PC-3 (cell line): ENCODE data around the gene SFN. TPM values are rescaled to one million over a fixed set of nuclear protein-coding genes. Genes with fewer than 3 reads are reported as not detected.

Experiments
- ATAC-seq: fragments of 200-7000 bp; cut with Tn5 transposase; 2 replicates; pipeline ENCODE4 v1.9.1; 2020; ENCODE audit warnings: mild to moderate bottlenecking, moderate library complexity
- BruUV-seq: library from RNA; stranded (reverse); fragments of 400-500 nt; replicated peaks from 2 replicates; lab custom pipeline; 2021; lab: Mats Ljungman, UMichigan
- CTCF ChIA-PET: fragments of 300-600 bp; sonication (Branson Sonifier 250); formaldehyde crosslinking; loops from one replicate; lab custom pipeline; 2022; ENCODE audit warnings: antibody characterized with exemption; lab: Charles Lee
- POLR2A ChIA-PET: fragments of 300-600 bp; sonication (Branson Sonifier 250); formaldehyde crosslinking; loops from one replicate; lab custom pipeline; 2022; ENCODE audit warnings: antibody characterized with exemption; ENCODE audit not compliant: unreplicated experiment; lab: Charles Lee
- DNase-seq: peaks from one replicate; pipeline ENCODE4 v3.0.0-alpha.2; 2015
- H2AFZ ChIP-seq: fragments of 300-600 bp; sonication (generic); 2 replicates; pipeline ENCODE4 v1.6.0; 2016; ENCODE audit warnings: antibody characterized with exemption, low read length
- H3F3A ChIP-seq: fragments of 300-600 bp; sonication (generic); one replicate; pipeline ENCODE4 v1.6.0; 2017; ENCODE audit warnings: antibody characterized with exemption, low read length, control low read depth, mild to moderate bottlenecking; ENCODE audit not compliant: unreplicated experiment
- H3K27ac ChIP-seq: fragments of 300-600 bp; sonication (generic); 2 replicates; pipeline ENCODE4 v1.5.1; 2016; ENCODE audit warnings: mild to moderate bottlenecking, low read length
- H3K27me3 ChIP-seq: fragments of 300-600 bp; sonication (generic); 2 replicates; pipeline ENCODE4 v1.6.1; 2016; ENCODE audit warnings: low read length, mixed read lengths
- H3K36me3 ChIP-seq: fragments of 300-600 bp; sonication (generic); 2 replicates; pipeline ENCODE4 v1.6.1; 2016; ENCODE audit warnings: low read depth, mixed run types, low read length, mixed read lengths
- H3K4me1 ChIP-seq: fragments of 300-600 bp; sonication (generic); 2 replicates; pipeline ENCODE4 v1.5.1; 2016; ENCODE audit warnings: low read length; ENCODE audit not compliant: insufficient read depth
- H3K4me2 ChIP-seq: fragments of 300-600 bp; sonication (generic); 2 replicates; pipeline ENCODE4 v1.6.0; 2016; ENCODE audit warnings: low read length
- H3K4me3 ChIP-seq: fragments of 300-600 bp; sonication (generic); 2 replicates; pipeline ENCODE4 v1.5.1; 2016; ENCODE audit warnings: mild to moderate bottlenecking, low read length, mixed read lengths
- H3K79me2 ChIP-seq: fragments of 300-600 bp; sonication (generic); 2 replicates; pipeline ENCODE4 v1.6.1; 2017; ENCODE audit warnings: low read length, mixed read lengths
- H3K9ac ChIP-seq: fragments of 300-600 bp; sonication (generic); 2 replicates; pipeline ENCODE4 v1.6.0; 2016; ENCODE audit warnings: mild to moderate bottlenecking, low read length
- H3K9me2 ChIP-seq: fragments of 300-600 bp; sonication (generic); replicated peaks from 2 replicates; pipeline ENCODE4 v1.6.1; 2016; ENCODE audit warnings: mixed run types, low read length, mixed read lengths
- H3K9me3 ChIP-seq: fragments of 300-600 bp; sonication (generic); 2 replicates; pipeline ENCODE4 v1.6.1; 2016; ENCODE audit warnings: low read length, mixed read lengths
- H4K20me1 ChIP-seq: fragments of 300-600 bp; sonication (generic); 2 replicates; pipeline ENCODE4 v1.6.1; 2016; ENCODE audit warnings: low read length, mixed read lengths
- CTCF ChIP-seq: fragments of 300-600 bp; sonication (generic); conservative IDR thresholded peaks from 2 replicates; pipeline ENCODE4 v1.5.1; 2017; ENCODE audit warnings: antibody characterized with exemption, low read depth, mild to moderate bottlenecking, low read length
- EZH2 ChIP-seq: fragments of 300-600 bp; sonication (generic); IDR thresholded peaks from one replicate; pipeline ENCODE4 v1.6.1; 2017; ENCODE audit warnings: antibody characterized with exemption, mild to moderate bottlenecking, low read length; ENCODE audit not compliant: unreplicated experiment
- EZH2phosphoT487 ChIP-seq: fragments of 300-600 bp; sonication (generic); IDR thresholded peaks from 2 replicates; pipeline ENCODE4 v1.6.1; 2018; ENCODE audit warnings: mild to moderate bottlenecking, antibody characterized with exemption, low read length, borderline replicate concordance
- intact Hi-C: fragments of 100-400 bp; cut with micrococcal nuclease; formaldehyde crosslinking; loops from 2 replicates; pipeline ENCODE4 v1.9.0; 2023
- total RNA-seq: library from RNA; depleted of rRNA; stranded (reverse); fragments of >200 nt; gene quantifications from 2 replicates; pipeline ENCODE4 v1.2.3, GENCODE V29; 2014

The SFN gene
- total RNA-seq, 1 experiment from 2014 or later, result 411 TPM

GRCh38 chr1:26894263-26894662 is 31.3 kb downstream of the SFN start:
- H3F3A ChIP-seq, result no peaks in the 10 kb centered on the region
- peaks cover 14% of the 10 kb centered on the region for H3K4me1 ChIP-seq
- no peaks in the 10 kb centered on the region for H3K27me3 ChIP-seq
- H3K79me2 ChIP-seq, result peaks cover 26% of the 10 kb centered on the region
- H3K9ac ChIP-seq, result no peak overlapping the region
- BruUV-seq, result no TSS peak
- H3K36me3 ChIP-seq, result peaks cover 21% of the 10 kb centered on the region
- CTCF ChIA-PET, result no interaction called here
- POLR2A ChIA-PET, result no interaction called here
- no peaks in the 10 kb centered on the region for H3K9me3 ChIP-seq
- H3K4me3 ChIP-seq, result no peak overlapping the region
- intact Hi-C loops, result no loop called here
- H3K9me2 ChIP-seq, result no peaks in the 10 kb centered on the region
- no peaks in the 10 kb centered on the region; the same call in 1 of the 2 replicates for H4K20me1 ChIP-seq
- no peak for TF ChIP-seq CTCF
- no peak for TF ChIP-seq EZH2phosphoT487
- no peak for TF ChIP-seq EZH2
- ATAC-seq (no peak), DNase-seq (no peak)
- no peak overlapping the region for H3K4me2 ChIP-seq
- no peak overlapping the region for H3K27ac ChIP-seq
- no peak overlapping the region for H2AFZ ChIP-seq

- no peak overlapping the region for H2AFZ ChIP-seq
- no peak overlapping the region for H3K4me3 ChIP-seq
- no peaks in the 10 kb centered on the region for H3F3A ChIP-seq
- ATAC-seq (no peak), DNase-seq (no peak)
- H3K4me1 ChIP-seq, result peaks cover 13% of the 10 kb centered on the region
- ChIA-PET POLR2A (no interaction called here), CTCF (no interaction called here)
- no TSS peak for BruUV-seq
- no peak overlapping the region for H3K4me2 ChIP-seq
- intact Hi-C loops, result no loop called here
- TF ChIP-seq CTCF (no peak), EZH2phosphoT487 (no peak), EZH2 (no peak)
- H3K27ac ChIP-seq, result no peak overlapping the region
- peaks cover 34% of the 10 kb centered on the region for H3K79me2 ChIP-seq
- no peaks in the 10 kb centered on the region for H3K9me2 ChIP-seq
- no peaks in the 10 kb centered on the region; the same call in 1 of the 2 replicates for H4K20me1 ChIP-seq
- no peaks in the 10 kb centered on the region for H3K27me3 ChIP-seq
- no peak overlapping the region for H3K9ac ChIP-seq
- no peaks in the 10 kb centered on the region for H3K9me3 ChIP-seq
- H3K36me3 ChIP-seq, result peaks cover 20% of the 10 kb centered on the region
These were observed 34.4 kb downstream of the SFN start for GRCh38 chr1:26897351-26897750.

- H3K27ac ChIP-seq, result peak within 1 kb of the TSS; percentile 64
- no peaks in the 10 kb centered on the region for H3K27me3 ChIP-seq
- BruUV-seq, result TSS peak; percentile 91
- no peaks in the 10 kb centered on the region for H3F3A ChIP-seq
- no peaks in the 10 kb centered on the region; the same call in 1 of the 2 replicates for H4K20me1 ChIP-seq
- TF ChIP-seq EZH2phosphoT487 (no peak), EZH2 (no peak), CTCF (no peak)
- ATAC-seq, result peak; percentile 87
- no peaks in the 10 kb centered on the region for H3K9me2 ChIP-seq
- ChIA-PET POLR2A (interaction anchor here (0.5 to 1.1 kb wide), 4 partner anchors 10 to 201 kb away, joined by 3 to 4 read pairs (median 4); partner anchors contain the start of gene GPN2), CTCF (interaction anchor here (0.6 to 1.0 kb wide), 4 partner anchors 35 to 191 kb away, joined by 3 to 5 read pairs (median 4); partner anchors contain the start of gene ZDHHC18)
- intact Hi-C loops, result no loop called here
- H3K79me2 ChIP-seq, result peaks cover 34% of the 10 kb centered on the region
- no peaks in the 10 kb centered on the region for H3K9me3 ChIP-seq
- peaks cover 13% of the 10 kb centered on the region for H3K4me1 ChIP-seq
- peak within 1 kb of the TSS; percentile 90 for H3K9ac ChIP-seq
- peak within 1 kb of the TSS; percentile 82 for H2AFZ ChIP-seq
- H3K4me2 ChIP-seq, result peak within 1 kb of the TSS; percentile 85
- peaks cover 5% of the 10 kb centered on the region; the same call in 1 of the 2 replicates for H3K36me3 ChIP-seq
- DNase-seq, result peak; percentile 92
- peak within 1 kb of the TSS; percentile 89 for H3K4me3 ChIP-seq
These were observed 37.3 kb downstream of the SFN start, which contains the start of gene GPATCH3 for GRCh38 chr1:26900001-26900814. Gene GPATCH3, minus strand, starts transcription at chr1:26900467. Its CDS starts 25 bp downstream, at chr1:26900442.
